ENCODE data around the gene TMEM232.

TMEM232 gene

DNA sequence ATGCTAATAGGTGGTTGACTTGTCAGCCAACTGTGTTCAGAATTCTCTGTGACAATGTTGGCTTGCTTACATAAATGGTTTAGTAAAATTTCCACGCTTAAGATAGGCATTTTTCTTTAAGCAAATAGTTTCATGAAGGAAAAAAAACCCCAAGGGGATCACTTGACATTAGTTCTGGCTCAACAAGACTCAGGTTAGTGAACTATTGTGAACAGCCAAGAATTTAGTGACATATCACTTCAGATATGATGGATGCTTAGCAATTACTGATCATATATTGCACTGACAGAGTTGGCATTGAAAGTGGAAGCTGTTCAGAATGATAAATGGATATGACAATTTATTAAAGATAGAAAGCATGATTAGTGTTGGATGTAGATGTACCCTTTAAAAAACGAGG, 218.5 kb downstream of the TMEM232 start:
- no peak for DNase-seq

DNA sequence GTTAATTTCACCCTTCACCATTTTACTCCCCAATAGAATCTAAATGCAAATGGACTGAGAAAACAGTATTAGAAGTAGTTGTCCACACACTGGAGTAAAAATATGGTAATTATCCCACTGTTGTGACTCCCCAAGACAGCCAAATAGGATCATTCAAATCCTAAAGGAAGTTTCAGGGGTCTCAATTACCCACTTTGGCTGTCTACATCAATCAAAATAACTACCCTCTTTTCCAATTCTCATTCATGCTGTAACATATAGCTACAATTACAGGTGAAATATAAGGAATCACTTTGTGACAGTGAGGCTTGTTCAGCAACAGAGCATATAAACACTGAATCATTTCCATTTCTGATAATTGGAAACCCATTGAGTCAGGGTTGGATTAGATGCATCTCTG, 220.1 kb downstream of the TMEM232 start:
- no peak for DNase-seq

DNA sequence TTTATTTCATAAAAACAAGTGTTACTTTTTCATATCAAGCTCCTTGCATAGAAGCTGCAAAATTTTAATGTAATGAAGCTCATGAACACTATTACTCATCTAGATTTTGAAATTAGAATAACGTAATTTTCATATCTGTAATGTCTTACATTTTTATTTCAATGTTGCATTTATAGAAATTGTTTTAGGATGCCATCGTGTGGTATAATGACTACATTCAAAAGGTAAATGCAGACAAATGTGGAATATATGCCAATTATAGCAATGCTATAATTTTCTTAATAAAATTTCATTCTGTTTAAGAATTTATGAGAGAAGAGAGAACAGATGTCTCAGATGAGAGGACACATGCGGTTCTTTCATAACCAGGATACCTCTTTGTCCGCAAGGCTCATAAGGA, 230.2 kb downstream of the TMEM232 start:
- no peak for DNase-seq

DNA sequence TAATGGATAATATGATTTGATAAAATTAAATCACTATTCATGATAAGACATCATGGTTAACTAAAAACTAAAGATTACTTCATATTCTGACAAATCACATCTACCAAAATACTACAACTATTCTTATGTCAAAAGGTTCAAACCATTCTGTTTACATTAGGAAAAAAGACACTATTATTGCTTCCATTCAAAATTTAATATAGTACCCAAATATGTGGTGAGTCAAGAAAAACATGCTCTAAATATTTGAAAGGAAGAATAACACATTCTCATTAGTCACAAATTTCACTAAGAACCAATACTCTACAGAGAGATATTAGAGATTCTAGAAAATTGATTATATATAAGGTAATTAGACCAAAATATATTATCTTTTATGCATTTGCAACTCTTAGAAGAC, 234.0 kb downstream of the TMEM232 start:
- no peak for DNase-seq

DNA sequence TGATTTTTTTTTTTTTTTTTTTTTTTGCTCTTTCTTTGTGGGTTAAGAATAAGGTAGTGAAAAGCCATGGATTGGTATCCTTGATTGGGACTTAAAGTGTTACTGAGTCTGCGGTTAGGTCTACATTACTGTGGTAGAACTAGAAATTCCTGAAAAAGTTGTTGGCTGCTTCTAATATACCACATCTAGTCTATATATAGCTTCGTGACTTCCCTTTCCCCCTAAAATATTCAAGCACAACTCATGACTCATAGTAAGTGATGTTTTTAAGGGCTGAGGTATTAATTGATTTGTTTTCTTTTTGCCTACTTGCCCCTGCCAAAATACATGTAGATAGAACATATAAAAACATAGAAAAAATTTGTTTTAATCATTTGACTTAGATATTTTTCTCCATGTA, 247.6 kb downstream of the TMEM232 start:
- DNase-seq: no peak

DNA sequence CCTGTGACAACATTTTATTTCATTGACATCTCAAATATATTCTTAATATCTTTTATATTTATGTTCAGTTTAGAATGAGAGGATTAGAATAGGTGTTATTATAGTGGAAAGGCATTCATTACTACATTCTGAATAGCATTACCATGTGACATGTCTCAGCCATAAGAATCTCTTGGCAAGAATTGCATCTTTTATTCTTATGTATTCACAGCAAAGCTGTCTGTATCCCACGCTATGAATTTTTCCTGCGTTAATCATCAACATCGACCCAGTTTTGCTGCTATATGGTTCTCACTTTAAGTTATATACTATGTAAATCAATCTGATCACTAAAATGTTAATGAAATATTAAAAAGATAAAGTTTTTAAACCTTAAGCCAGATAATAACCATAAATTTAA, 248.6 kb downstream of the TMEM232 start:
- no peak for DNase-seq

DNA sequence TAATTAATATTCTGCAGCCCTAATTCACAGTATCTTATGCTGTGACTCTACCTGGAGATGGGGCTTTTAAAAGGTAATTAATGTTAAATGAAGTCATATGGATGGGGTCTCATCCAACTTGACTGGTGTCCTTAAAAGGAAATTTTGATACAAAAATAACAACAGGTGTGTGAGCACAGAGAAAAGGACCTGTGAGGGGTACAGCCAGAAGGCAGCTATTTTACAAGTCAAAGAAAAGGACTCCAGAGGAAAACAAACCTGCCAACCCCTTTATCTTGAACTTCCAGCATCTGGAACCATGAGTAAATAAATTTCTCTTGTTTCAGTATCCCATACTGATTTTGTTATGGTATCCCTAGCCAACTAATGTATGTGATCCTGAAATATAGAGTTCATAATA, 250.3 kb downstream of the TMEM232 start:
- DNase-seq: no peak

DNA sequence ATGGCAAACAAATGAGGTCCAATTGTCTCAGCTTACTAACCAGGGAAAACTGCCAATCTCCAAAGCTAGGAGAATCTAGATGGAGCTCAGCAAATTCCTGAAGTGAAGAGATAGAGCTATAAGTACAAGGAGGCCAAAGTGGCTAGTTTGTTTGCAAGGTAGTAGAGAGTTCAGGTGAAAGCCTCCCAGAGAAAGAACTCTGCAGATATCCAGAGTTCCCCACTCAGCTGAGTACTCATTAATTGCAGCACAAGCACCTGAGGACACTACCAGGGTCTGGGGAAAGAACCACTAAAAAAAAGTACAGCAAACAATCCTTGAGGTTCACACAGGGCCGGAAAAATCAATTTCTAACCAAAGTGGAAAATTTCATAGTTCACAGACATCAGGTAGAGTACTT, 250.9 kb downstream of the TMEM232 start:
- no peak for DNase-seq

DNA sequence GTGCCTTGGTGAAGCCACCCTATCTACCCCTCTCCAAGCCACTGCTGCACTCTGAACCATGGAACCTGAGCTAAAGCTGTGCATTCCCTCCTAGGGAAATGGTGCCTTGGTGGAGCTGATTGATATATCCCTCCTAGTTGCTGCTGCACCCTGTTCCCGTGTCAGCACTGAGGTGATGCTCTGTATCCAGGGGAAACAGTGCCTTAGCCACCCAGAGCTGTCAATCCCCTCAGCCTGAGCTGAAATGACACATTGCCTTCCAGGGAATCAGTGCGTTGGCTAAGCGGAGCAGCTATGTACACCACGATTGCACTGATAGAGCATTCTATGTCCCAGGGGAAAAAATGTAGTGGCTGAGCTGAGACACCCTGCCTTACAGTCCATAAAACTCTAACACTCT, 257.0 kb downstream of the TMEM232 start:
- DNase-seq: no peak

DNA sequence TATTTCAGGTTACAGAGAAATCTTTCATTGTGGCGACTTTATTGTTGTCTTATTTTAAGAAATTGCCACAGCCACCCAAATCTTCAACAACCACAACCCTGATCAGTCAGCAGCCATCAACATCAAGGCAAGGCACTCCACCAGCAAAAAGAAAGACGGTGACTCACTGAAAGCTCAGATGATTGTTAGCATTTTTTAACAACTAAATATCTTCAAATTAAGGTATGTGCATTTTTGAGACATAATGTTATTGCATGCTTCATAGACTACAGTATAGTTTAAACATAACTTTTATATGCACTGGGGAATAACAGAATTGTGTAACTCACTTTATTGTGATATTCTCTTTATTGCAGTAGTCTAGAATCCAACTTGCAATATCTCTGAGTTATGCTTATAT, 263.4 kb downstream of the TMEM232 start:
- no peak for DNase-seq

DNA sequence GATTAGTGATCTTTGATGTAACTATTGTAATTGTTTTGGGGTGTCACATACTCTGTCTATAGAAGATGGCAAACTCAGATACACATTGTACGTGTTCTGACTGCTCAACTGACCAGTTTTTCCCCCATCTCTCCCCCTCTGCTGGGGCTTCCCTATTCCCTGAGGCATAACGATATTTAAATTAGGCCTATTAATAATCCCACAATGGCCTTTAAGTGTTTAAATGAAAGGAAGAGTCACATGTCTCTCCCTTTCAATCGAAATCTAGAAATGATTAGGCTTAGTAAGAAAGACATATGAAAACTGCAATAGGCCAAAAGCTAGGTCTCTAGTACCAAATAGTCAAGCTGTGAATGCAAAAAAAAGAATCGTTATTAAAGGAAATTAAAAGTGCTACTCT, 265.6 kb downstream of the TMEM232 start:
- DNase-seq: no peak

DNA sequence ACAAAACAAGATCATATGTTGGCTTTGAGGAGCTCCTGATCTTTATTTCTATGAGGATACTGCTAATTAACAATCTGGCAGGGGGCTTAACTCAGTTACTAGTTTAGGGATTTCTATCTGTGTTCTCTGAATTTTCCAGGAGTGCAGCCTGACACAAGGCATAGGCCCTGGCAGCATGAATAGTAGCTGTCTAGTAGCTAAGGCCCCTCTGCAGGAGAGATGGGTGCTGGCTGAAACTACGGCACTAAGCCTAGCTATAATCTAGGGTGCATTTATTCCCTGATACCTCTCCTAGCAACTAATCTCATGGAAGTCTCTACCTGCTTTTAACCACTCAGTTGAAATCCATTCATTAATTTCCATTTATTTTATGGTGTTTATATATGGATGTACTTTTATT, 268.2 kb downstream of the TMEM232 start:
- DNase-seq: no peak

DNA sequence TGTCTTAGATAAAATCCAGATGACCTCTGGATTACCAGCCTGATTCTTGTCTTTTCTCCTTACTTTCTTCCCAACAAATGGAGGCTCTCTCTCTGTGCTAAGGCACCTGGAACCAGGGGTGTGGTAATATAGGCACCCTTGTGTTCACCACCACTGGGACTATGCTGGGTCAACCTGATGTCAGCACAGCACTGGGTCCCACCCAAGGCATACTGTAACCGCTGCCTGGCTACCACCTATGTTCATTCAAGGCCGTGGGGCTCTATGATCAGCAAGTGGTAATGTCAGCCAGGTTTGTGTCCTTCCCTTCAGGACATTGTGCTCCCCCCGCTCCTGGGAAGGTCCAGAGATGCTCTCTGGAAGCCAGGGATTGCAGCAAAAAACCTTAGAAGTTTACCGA, 283.6 kb downstream of the TMEM232 start:
- no peak for DNase-seq

DNA sequence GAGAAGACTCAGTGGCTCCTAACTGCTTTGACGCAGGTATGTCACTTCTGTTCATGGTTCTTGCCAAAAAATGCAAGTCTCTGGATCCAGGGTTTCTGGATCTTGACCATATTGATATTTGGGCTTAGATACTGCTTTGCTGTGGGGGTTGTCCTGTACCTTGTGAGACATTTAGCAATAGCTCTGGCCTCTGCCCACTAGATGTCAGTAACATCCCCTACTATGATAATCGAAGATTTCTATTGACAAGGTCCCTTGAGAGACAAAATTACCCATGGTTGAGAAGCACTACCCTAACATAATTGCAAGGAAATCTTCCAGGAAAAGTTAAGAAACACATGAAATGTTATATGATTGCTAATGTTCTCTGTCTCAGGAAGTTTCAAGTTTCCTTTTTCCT, 285.4 kb downstream of the TMEM232 start:
- DNase-seq: no peak

DNA sequence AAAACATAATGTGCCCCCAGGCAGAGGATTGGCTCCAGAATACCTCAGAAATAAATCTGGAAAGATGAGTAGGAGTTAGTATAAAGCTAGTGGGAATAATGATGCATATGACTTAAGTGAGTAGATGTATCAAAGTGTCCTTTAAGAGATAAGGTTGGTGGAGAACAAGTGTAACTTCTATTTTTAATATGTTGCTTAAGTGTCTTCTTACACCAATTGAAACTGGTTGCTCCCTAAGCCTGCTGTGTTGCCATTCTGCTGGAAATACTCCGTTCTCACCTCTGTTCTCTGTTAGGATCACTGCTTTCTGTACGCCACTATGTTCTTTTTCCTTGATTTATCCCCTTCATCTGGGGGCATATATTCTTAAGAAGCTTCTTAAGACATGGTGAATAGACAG, 286.4 kb downstream of the TMEM232 start:
- no peak for DNase-seq

DNA sequence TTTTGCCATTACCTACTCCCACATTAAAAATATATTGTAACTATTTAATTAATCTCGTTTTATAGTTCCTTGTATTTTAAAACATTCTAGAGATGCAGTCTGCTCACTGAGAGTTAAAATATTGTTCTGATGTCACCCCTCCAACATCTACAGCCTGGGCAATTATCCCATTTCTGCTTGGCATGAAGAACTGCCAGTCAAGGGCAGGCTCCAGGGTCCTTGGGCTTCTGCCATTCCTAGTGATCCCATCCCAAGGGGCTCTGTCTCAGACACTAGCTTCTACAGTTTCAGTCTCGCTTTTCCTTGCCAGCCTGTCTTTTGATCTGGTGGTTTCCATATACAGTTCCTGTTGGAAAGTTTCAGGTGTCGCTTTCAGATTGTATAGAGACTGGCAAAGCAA, 287.2 kb downstream of the TMEM232 start:
- no peak for DNase-seq

DNA sequence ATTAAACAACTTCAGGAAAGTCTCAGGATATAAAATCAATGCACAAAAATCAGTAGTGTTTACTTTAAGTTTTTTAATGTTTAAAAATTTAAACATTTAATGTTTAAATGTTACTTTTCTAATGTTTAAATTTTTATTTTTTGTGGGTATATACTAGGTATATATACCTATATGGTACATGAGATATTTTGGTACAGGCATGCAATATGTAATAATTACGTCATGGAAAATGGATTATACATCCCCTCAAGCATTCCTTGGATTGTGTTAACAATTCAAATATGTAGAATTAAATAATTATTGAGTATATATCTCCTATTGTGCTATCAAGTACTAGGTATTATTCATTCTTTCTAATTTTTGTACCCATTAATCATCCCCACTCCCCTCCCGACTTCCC, 291.3 kb downstream of the TMEM232 start:
- no peak for DNase-seq

DNA sequence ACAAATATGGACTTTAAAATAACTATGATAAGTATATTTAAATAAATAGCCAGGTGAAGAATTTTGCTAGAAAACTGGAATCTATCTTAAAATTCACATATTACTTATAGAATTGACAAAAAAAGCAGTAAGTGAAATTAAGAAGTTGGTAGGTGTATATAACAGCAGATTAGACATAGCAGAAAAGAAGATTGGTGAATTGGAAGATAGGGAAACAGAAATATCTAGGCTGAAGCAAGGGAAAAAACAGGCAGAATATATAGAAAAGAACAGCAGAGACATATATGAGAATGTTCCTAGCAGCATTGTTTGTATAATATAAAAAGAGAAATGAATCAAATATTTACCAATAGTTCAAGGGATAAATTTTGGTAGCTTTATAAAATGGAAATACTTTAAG, 294.9 kb downstream of the TMEM232 start:
- no peak for DNase-seq

DNA sequence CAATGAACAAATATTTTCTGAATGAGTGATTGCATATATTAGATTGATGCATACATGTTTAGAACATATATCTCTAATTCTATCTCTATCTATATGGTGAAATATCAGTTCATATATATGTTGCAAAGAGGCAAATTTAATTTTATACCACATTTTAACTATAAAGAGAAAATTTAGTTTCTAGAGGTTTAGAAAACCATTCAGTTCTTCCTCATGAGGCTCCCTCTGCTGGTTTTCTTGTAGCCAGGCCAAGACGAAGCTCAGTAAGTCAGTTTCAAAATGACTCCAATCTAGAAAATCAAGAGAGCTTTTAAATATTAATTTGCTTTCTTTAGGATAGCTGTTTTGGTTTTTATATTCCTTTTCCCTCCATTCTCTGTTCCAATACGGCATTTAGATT, 312.1 kb downstream of the TMEM232 start:
- no peak for DNase-seq

DNA sequence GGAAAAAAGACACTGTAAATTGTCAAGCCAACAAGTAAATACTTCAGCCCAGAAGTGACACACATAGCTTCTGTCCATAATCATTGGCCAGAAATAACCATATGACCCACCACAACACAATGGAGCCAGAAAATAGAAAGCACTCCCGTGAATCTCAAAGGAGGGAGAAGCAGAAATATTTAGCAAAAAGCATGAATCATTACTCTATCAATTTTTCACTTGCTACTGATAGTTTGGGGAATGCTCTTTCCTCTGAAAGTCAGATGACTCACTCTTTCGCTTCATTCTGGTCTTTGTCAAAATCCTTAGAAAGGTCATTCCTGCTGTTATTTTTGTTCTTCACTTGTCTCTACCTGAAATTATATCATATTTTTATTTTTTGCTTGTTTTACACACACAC, 312.6 kb downstream of the TMEM232 start:
- DNase-seq: no peak

DNA sequence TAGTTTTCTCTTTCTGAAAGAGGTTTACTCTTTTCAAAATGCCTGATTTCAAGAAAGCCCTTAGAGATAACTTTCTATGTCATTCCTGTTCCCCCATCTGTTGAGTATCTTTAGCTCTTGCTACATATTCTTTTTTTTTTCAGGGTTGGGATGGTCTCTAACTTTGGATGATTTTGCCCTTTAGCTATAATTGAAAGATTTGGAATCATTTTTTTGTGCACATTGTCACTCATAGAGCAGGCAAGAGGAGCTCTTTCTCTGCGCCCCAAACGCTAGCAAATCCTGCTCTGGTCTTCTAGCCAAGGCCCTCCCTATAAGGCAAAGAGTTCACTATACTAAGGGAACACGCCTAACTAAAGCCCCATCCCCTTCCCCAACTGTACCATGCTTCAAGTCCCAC, 316.9 kb downstream of the TMEM232 start:
- no peak for DNase-seq

DNA sequence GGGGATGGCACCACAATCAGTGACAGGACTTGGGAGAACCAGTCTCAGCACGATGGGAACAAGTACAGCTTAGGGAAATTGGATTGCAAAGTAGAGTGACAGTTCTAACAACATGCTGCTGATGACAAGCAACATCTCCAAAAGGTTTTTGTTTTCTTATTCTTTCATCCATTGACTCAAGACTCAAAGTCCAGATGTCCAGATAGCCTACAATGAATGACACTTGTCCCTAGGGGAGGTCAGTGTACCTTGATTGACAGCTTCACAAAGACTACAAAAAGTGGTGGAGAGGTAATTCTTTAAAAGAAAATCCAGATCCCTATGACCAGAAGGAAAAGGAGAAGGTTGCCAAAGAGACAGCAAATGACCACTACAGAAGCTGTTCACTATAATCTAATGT, 323.9 kb downstream of the TMEM232 start:
- no peak for DNase-seq

DNA sequence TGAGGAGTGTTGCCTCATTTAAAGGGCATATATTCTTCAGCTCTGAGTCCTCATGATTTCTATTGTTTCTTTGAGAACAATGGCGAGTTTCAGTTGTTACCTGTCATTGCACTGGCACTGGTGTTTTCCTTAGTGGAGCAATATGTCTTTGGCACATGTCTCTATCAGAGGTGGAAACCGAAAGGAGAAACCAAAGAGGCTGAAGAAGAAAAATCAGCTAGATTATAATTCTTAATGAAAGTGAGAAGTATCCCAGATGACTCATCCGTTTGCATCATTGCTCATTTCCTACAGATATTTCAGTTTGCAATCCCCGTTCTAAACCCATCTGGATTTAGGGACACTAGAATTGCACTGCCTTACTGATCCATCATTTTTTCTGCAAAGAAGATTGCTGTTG, 324.6 kb downstream of the TMEM232 start:
- DNase-seq: no peak

DNA sequence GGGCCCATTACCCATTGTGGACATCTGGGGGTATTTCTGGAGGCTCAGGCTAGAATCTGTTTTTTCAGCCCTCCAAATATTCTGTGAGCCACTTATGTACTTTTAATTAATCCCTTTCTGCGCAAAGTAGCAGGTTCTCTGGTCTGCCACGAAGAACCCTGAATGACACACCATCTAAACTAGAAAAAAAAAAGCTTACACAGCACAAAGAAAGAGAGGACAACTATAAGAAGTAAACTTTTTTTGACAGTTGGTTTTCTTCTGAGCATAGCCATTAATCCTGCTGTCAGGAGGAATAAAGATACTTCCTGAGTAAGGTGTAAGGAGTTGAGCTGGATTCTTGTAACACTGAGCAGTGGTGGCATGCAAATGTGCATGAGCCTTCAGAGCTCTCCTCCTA, 327.5 kb downstream of the TMEM232 start:
- DNase-seq: no peak

DNA sequence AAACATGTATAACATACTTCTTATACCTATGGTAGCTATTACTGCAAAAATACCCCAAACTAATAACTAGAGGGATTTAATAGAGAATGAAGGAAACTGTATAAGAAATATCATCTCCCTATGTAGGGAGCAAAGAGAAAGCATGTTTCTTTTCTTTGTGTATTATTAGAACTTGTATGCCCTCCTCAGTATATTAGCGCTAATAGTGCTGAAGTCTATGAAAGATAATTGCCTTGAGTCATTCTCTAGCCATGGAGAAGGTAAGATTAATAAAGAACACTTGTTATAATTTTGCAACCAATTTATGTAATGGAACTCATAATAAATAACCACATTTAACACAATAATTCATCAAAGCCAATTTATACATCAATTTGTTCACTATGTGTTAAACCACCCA, 329.2 kb downstream of the TMEM232 start:
- no peak for DNase-seq

DNA sequence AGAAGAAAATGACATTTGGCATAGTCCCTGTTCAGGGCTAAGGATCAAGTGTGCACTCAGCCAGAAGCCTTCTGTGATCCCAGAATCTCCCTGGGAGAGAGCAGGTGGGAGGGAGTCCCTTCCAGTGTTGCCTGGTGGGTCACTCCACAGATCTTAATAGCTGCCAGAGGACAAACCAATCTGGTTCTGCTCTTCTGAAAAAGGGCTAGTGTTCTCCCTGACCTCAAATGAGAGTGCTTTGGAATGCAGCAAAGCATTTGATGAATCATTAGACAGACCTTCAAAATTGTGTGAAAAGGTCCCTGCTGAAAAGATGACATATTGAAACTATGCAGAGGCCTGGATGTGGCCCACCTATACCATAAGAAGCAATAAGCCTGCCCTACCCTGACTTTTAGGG, 339.7 kb downstream of the TMEM232 start:
- no peak for DNase-seq

DNA sequence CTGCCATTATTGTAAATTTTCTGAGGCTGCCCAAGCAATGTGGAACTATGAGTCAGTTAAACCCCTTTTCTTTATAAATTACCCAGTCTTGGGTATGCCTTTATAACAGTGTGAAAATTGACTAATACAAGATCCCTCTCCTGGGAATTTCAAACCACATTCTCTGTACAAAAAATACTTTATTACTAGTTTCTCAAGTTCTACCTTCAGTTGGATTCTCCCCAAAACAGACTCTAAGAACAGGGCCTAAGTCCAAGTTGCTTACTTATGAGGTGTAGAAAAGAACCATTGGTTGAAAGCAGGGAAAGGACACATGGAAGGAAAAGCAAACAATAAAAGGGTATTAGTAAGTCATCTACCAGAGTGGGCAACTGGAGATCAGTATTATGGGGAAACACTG, 343.2 kb downstream of the TMEM232 start:
- no peak for DNase-seq
